CD4-positive, CD25-positive, alpha-beta regulatory T cell (primary cell): Measurements from ENCODE around the gene CD34. TPM values are rescaled to one million over a fixed set of nuclear protein-coding genes. Genes with fewer than 3 reads are reported as not detected.

Experiments used
- ATAC-seq, 2 donors: fragments of 150-1000 bp; cut with Tn5 transposase; one replicate each; pipeline ENCODE4 v1.10.0; 2021; ENCODE audit warnings: low read depth in 2 of 2, moderate number of reproducible peaks in 2 of 2, moderate library complexity in 1 of 2
- DNase-seq, 3 donors: peaks; one replicate each; pipeline versions ENCODE4 v3.0.0 to v3.0.0-alpha.2; 2012 to 2022; ENCODE audit warnings: mixed read lengths in 1 of 3
- H3K27ac ChIP-seq: one replicate; pipeline ENCODE4 v1.7.0; 2013; ENCODE audit warnings: mild to moderate bottlenecking, low read length; ENCODE audit not compliant: insufficient read depth, poor library complexity, severe bottlenecking
- H3K27me3 ChIP-seq: one replicate; pipeline ENCODE4 v1.7.0; 2013; ENCODE audit warnings: low read length; ENCODE audit not compliant: control insufficient read depth, insufficient read depth
- H3K36me3 ChIP-seq: one replicate; pipeline ENCODE4 v1.7.0; 2013; ENCODE audit warnings: mild to moderate bottlenecking, low read length, moderate library complexity; ENCODE audit not compliant: control insufficient read depth, insufficient read depth
- H3K4me1 ChIP-seq: 2 replicates; pipeline ENCODE4 v1.7.0; 2013; ENCODE audit warnings: mild to moderate bottlenecking, low read length; ENCODE audit not compliant: insufficient read depth, control insufficient read depth, poor library complexity, severe bottlenecking
- H3K4me3 ChIP-seq: one replicate; pipeline ENCODE4 v1.7.0; 2013; ENCODE audit warnings: low read depth, mild to moderate bottlenecking, low read length, moderate library complexity
- H3K9me3 ChIP-seq, 2 experiments: 1 replicate in 1 of 2; 2 replicates in 1 of 2; pipeline ENCODE4 v1.7.0; 2013; ENCODE audit warnings: low read length in 2 of 2, mild to moderate bottlenecking in 1 of 2, moderate library complexity in 1 of 2; ENCODE audit not compliant: control insufficient read depth in 2 of 2
- H3K27ac Mint-ChIP-seq, 3 donors: one replicate each; pipeline ENCODE4 v1.8.0; 2020 to 2022; ENCODE audit warnings: mild to moderate bottlenecking in 3 of 3, mixed read lengths in 3 of 3, moderate library complexity in 2 of 3
- H3K27me3 Mint-ChIP-seq: one replicate; pipeline ENCODE4 v1.8.0; 2022; ENCODE audit warnings: mild to moderate bottlenecking, mixed read lengths
- H3K36me3 Mint-ChIP-seq: one replicate; pipeline ENCODE4 v1.8.0; 2020; ENCODE audit warnings: mixed read lengths
- H3K4me1 Mint-ChIP-seq, 4 donors: one replicate each; pipeline ENCODE4 v1.8.0; 2020 to 2022; ENCODE audit warnings: mixed read lengths in 4 of 4, mild to moderate bottlenecking in 1 of 4
- H3K4me3 Mint-ChIP-seq, 4 donors: one replicate each; pipeline ENCODE4 v1.8.0; 2020 to 2022; ENCODE audit warnings: mild to moderate bottlenecking in 4 of 4, mixed read lengths in 4 of 4, moderate library complexity in 3 of 4
- H3K9me3 Mint-ChIP-seq, 7 donors: one replicate each; pipeline ENCODE4 v1.8.0; 2020 to 2022; ENCODE audit warnings: mixed read lengths in 7 of 7, mild to moderate bottlenecking in 3 of 7, moderate library complexity in 2 of 7
- polyA plus RNA-seq, 4 donors: library from polyadenylated mRNA; unstranded; fragments of 300-500 nt; fragmentation: Illumina TruSeq; gene quantifications; one replicate each; pipeline ENCODE4 v1.2.3, GENCODE V29; 2021
- total RNA-seq: library from RNA; stranded (reverse); gene quantifications from one replicate; pipeline ENCODE4 v1.2.3, GENCODE V29; 2022

Gene CD34
- total and polyA plus RNA-seq, 5 donors from 2014 or later = 0.02 to 1.9 TPM; not detected in 3

GRCh38 chr1:207952617-207953542 is 42.0 kb upstream of the CD34 start:
- no peaks in the 10 kb centered on the region for H3K36me3 Mint-ChIP-seq
- no peak overlapping the region for H3K27ac Mint-ChIP-seq
- Histone ChIP-seq H3K9me3 (no peaks in the 10 kb centered on the region), H3K4me3 (no peak overlapping the region), H3K27me3 (peaks cover 40% of the 10 kb centered on the region), H3K27ac (no peak overlapping the region), H3K4me1 (no peaks in the 10 kb centered on the region), H3K36me3 (no peaks in the 10 kb centered on the region)
- no peak overlapping the region for H3K4me3 Mint-ChIP-seq
- DNase-seq (no peak), ATAC-seq (no peak)
- H3K27me3 Mint-ChIP-seq = peaks cover 32% of the 10 kb centered on the region
- peaks cover 0 to 1% (median 0%) of the 10 kb centered on the region in 7 donors for H3K9me3 Mint-ChIP-seq
- no peaks in the 10 kb centered on the region for H3K4me1 Mint-ChIP-seq

GRCh38 chr1:207951652-207952051 is 40.7 kb upstream of the CD34 start:
- no peak overlapping the region for H3K27ac Mint-ChIP-seq
- no peaks in the 10 kb centered on the region for H3K4me1 Mint-ChIP-seq
- H3K9me3 Mint-ChIP-seq = no peaks in the 10 kb centered on the region
- Histone ChIP-seq H3K27me3 (peaks cover 35% of the 10 kb centered on the region), H3K36me3 (no peaks in the 10 kb centered on the region), H3K9me3 (no peaks in the 10 kb centered on the region), H3K4me1 (no peaks in the 10 kb centered on the region), H3K27ac (no peak overlapping the region), H3K4me3 (no peak overlapping the region)
- no peak for ATAC-seq
- no peaks in the 10 kb centered on the region for H3K36me3 Mint-ChIP-seq
- DNase-seq = no peak
- H3K4me3 Mint-ChIP-seq = no peak overlapping the region
- H3K27me3 Mint-ChIP-seq = peaks cover 27% of the 10 kb centered on the region

- H3K36me3 Mint-ChIP-seq = no peaks in the 10 kb centered on the region
- H3K4me3 Mint-ChIP-seq = no peak overlapping the region
- H3K9me3 Mint-ChIP-seq = no peaks in the 10 kb centered on the region
- H3K4me1 Mint-ChIP-seq = no peaks in the 10 kb centered on the region
- H3K27me3 ChIP-seq = peaks cover 29% of the 10 kb centered on the region
- DNase-seq = no peak
- ATAC-seq = no peak
- H3K4me3 ChIP-seq = no peak overlapping the region
- H3K36me3 ChIP-seq = no peaks in the 10 kb centered on the region
- H3K27ac Mint-ChIP-seq = no peak overlapping the region
- H3K9me3 ChIP-seq = no peaks in the 10 kb centered on the region
- H3K27me3 Mint-ChIP-seq = peaks cover 26% of the 10 kb centered on the region
- no peaks in the 10 kb centered on the region for H3K4me1 ChIP-seq
- H3K27ac ChIP-seq = no peak overlapping the region
Observed at GRCh38 chr1:207950750-207951149, 39.8 kb upstream of the CD34 start.

GRCh38 chr1:207949571-207950195 is 38.8 kb upstream of the CD34 start:
- H3K27me3 ChIP-seq = peaks cover 21% of the 10 kb centered on the region
- H3K9me3 ChIP-seq = no peaks in the 10 kb centered on the region
- no peaks in the 10 kb centered on the region for H3K4me1 Mint-ChIP-seq
- peaks cover 23% of the 10 kb centered on the region for H3K27me3 Mint-ChIP-seq
- H3K36me3 ChIP-seq = no peaks in the 10 kb centered on the region
- no peak overlapping the region for H3K27ac ChIP-seq
- H3K4me3 Mint-ChIP-seq = no peak overlapping the region
- DNase-seq (no peak), ATAC-seq (no peak)
- H3K36me3 Mint-ChIP-seq = no peaks in the 10 kb centered on the region
- no peaks in the 10 kb centered on the region for H3K9me3 Mint-ChIP-seq
- H3K4me1 ChIP-seq = no peaks in the 10 kb centered on the region
- H3K4me3 ChIP-seq = no peak overlapping the region
- H3K27ac Mint-ChIP-seq = no peak overlapping the region

DNA sequence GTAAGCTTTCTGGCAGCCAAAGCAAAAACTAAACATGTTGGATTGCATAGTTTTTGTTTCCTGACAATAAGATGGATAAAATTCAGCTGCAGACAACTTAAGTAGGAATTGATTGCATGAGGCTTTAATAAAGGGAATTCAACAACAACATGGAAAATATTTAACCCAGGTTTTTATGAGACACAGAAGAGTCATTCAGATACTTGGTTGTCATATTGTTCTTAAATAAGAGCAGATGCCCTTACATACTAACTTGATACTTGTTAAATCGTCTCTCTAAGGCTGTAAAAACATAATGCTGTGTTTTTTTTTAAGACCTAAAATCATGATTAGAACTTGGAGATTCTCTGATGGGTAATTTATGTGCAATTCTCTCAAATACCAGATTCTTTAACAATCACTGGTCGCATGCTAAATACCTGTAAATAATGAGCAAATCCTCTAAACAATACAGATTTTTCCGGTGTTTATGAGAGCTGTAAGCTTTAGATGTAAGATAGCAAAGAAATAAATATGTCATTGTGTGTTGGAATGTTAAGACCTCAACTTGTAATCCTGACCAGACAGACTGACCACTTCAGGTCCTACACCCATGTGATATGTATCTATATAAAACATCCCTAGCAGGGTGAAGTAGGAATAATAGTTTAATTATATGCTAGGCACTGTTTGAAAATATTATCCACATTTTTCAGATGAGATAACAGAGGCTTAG is 37.8 kb upstream of the CD34 start:
- Histone ChIP-seq H3K4me3 (no peak overlapping the region), H3K27ac (no peak overlapping the region), H3K4me1 (no peaks in the 10 kb centered on the region), H3K36me3 (no peaks in the 10 kb centered on the region), H3K27me3 (peaks cover 14% of the 10 kb centered on the region), H3K9me3 (no peaks in the 10 kb centered on the region)
- DNase-seq = no peak
- Mint-ChIP-seq H3K27ac (no peak overlapping the region), H3K27me3 (peaks cover 20% of the 10 kb centered on the region), H3K4me1 (no peaks in the 10 kb centered on the region), H3K36me3 (no peaks in the 10 kb centered on the region), H3K9me3 (no peaks in the 10 kb centered on the region), H3K4me3 (no peak overlapping the region)
- no peak for ATAC-seq

DNA sequence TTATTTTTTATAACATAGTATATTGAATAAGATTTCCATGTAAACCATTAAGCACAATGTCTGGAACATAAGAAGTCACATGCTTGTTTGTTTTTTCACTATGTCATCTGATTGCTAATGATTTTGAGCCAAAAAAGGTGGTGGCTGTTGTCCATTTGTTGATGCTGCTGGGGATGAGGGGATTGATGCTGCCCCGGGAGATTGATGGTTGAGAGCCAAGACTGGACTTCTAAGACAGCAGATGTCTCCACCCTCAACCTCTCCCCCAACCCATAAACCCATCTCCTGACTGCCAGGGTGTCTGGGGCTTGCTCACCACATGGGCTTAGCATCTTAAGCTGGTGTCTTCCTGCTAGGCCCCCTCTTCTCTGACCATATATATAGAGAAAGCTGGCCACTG is 35.8 kb upstream of the CD34 start:
- no peaks in the 10 kb centered on the region for H3K4me1 Mint-ChIP-seq
- no peaks in the 10 kb centered on the region for H3K4me1 ChIP-seq

GRCh38 chr1:207944571-207944970 is 33.6 kb upstream of the CD34 start:
- H3K36me3 Mint-ChIP-seq = no peaks in the 10 kb centered on the region
- H3K27ac Mint-ChIP-seq = no peak overlapping the region

More for the DNA sequence above, 35.8 kb upstream of the CD34 start:
- Histone ChIP-seq H3K27me3 (peaks cover 12% of the 10 kb centered on the region), H3K27ac (no peak overlapping the region), H3K4me3 (no peak overlapping the region), H3K36me3 (no peaks in the 10 kb centered on the region), H3K9me3 (no peaks in the 10 kb centered on the region)
- H3K9me3 Mint-ChIP-seq = no peaks in the 10 kb centered on the region
- H3K36me3 Mint-ChIP-seq = no peaks in the 10 kb centered on the region
- no peak for ATAC-seq
- H3K4me3 Mint-ChIP-seq = no peak overlapping the region
- H3K27ac Mint-ChIP-seq = no peak overlapping the region
- no peak for DNase-seq
- peaks cover 28% of the 10 kb centered on the region for H3K27me3 Mint-ChIP-seq

More at GRCh38 chr1:207944571-207944970, 33.6 kb upstream of the CD34 start:
- H3K27ac ChIP-seq = no peak overlapping the region
- no peak overlapping the region for H3K4me3 ChIP-seq
- no peaks in the 10 kb centered on the region for H3K9me3 ChIP-seq
- no peaks in the 10 kb centered on the region for H3K36me3 ChIP-seq
- H3K4me3 Mint-ChIP-seq = no peak overlapping the region
- H3K4me1 Mint-ChIP-seq = no peaks in the 10 kb centered on the region
- no peaks in the 10 kb centered on the region for H3K4me1 ChIP-seq
- peaks cover 41% of the 10 kb centered on the region for H3K27me3 Mint-ChIP-seq
- peaks cover 18% of the 10 kb centered on the region for H3K27me3 ChIP-seq
- ATAC-seq = no peak
- H3K9me3 Mint-ChIP-seq = no peaks in the 10 kb centered on the region
- DNase-seq = no peak
